Hematopoietic multipotent progenitor cell (in vitro differentiated cells): ENCODE data around the gene FARS2. TPM values are rescaled to one million over a fixed set of nuclear protein-coding genes. Genes with fewer than 3 reads are reported as not detected.

Experiments
- DNase-seq, 3 donors: peaks; one replicate each; pipeline ENCODE4 v3.0.0-alpha.2; 2011 to 2015; ENCODE audit warnings: low read depth in 2 of 3, low spot score in 2 of 3
- total RNA-seq: library from RNA; depleted of rRNA; stranded (reverse); fragments of >200 nt; gene quantifications from one replicate; pipeline ENCODE4 v1.2.3, GENCODE V29; 2012

Gene FARS2
- total RNA-seq, 1 donor: 47.1 TPM

- no peak for DNase-seq
These were observed 104.3 kb downstream of the FARS2 start for GRCh38 chr6:5365436-5366195.

- no peak for DNase-seq
These were observed 105.6 kb downstream of the FARS2 start for GRCh38 chr6:5366941-5367340.

GRCh38 chr6:5367510-5367909 is 106.2 kb downstream of the FARS2 start:
- DNase-seq: no peak

GRCh38 chr6:5373430-5373829 is 112.1 kb downstream of the FARS2 start:
- no peak for DNase-seq

- no peak for DNase-seq
These were observed 117.0 kb downstream of the FARS2 start for GRCh38 chr6:5378331-5378730.

GRCh38 chr6:5379647-5380242 is 118.4 kb downstream of the FARS2 start:
- DNase-seq: peak in 2 of 3 donors; percentile 26 to 40

- DNase-seq: no peak
These were observed 122.5 kb downstream of the FARS2 start for GRCh38 chr6:5383856-5384255.

GRCh38 chr6:5384276-5384675 is 123.0 kb downstream of the FARS2 start:
- DNase-seq: no peak

- DNase-seq: no peak
These were observed 127.0 kb downstream of the FARS2 start for GRCh38 chr6:5388326-5388725.

- no peak for DNase-seq
These were observed 127.9 kb downstream of the FARS2 start for GRCh38 chr6:5389086-5389745.

- DNase-seq: no peak
These were observed 128.9 kb downstream of the FARS2 start for GRCh38 chr6:5390177-5390576.

- DNase-seq: no peak
These were observed 133.0 kb downstream of the FARS2 start for GRCh38 chr6:5394280-5394679.

GRCh38 chr6:5395719-5396118 is 134.4 kb downstream of the FARS2 start:
- no peak for DNase-seq

GRCh38 chr6:5398530-5398929 is 137.2 kb downstream of the FARS2 start:
- DNase-seq: peak in 2 of 3 donors; percentile 46 to 72

GRCh38 chr6:5399391-5399790 is 138.1 kb downstream of the FARS2 start:
- no peak for DNase-seq

GRCh38 chr6:5401845-5402738 is 140.8 kb downstream of the FARS2 start:
- peak in 2 of 3 donors; percentile 3 to 21 for DNase-seq

GRCh38 chr6:5403076-5403475 is 141.8 kb downstream of the FARS2 start:
- no peak for DNase-seq

- DNase-seq: no peak
These were observed 142.3 kb downstream of the FARS2 start for GRCh38 chr6:5403609-5404008.

- no peak for DNase-seq
These were observed 144.7 kb downstream of the FARS2 start for GRCh38 chr6:5405976-5406375.

GRCh38 chr6:5411414-5411813 is 150.1 kb downstream of the FARS2 start:
- no peak for DNase-seq

- DNase-seq: no peak
These were observed 150.7 kb downstream of the FARS2 start for GRCh38 chr6:5412017-5412416.
